ENCODE results near the gene TENM4. TPM values are rescaled to one million over a fixed set of nuclear protein-coding genes. Genes with fewer than 3 reads are reported as not detected.

Gene TENM4
- total and polyA plus RNA-seq, 4 experiments from 2014 or later = 0.25 to 0.28 TPM; not detected in 2

GRCh38 chr11:78741741-78742140 lies 699.1 kb downstream of the TENM4 start:
- no peak overlapping the region for H3K4me3 Mint-ChIP-seq
- no peak overlapping the region for H3K4me3 ChIP-seq (ENCODE audit: low read length in 2 of 2)
- intact Hi-C loops (cut with micrococcal nuclease) = no loop called here
- ChIA-PET POLR2A (ENCODE audit: partially characterized antibody) (no interaction called here), CTCF (ENCODE audit: partially characterized antibody) (no interaction called here)
- no peak overlapping the region for H3K27ac ChIP-seq (ENCODE audit: low read depth, low read length)
- H3K4me1 ChIP-seq (ENCODE audit: insufficient read depth, low read length) = no peaks in the 10 kb centered on the region
- no peaks in the 10 kb centered on the region for H3K4me1 Mint-ChIP-seq
- H3K9me3 ChIP-seq (ENCODE audit: control insufficient read depth in 1 of 2, low read length in 2 of 2) = no peaks in the 10 kb centered on the region
- no peak overlapping the region for H3K27ac Mint-ChIP-seq
- no peaks in the 10 kb centered on the region for H3K36me3 ChIP-seq (ENCODE audit: insufficient read depth, low read length)
- H3K36me3 Mint-ChIP-seq = no peaks in the 10 kb centered on the region
- peaks cover 0 to 4% (median 0%) of the 10 kb centered on the region in 8 donors for H3K9me3 Mint-ChIP-seq
- no peak for DNase-seq
- H3K27me3 Mint-ChIP-seq = peaks cover 5 to 8% of the 10 kb centered on the region in 2 donors
- H3K27me3 ChIP-seq (ENCODE audit: insufficient read depth, low read length) = no peaks in the 10 kb centered on the region

GRCh38 chr11:78740199-78741071 lies 700.4 kb downstream of the TENM4 start:
- DNase-seq = no peak
- no peaks in the 10 kb centered on the region for H3K4me1 Mint-ChIP-seq
- no peak overlapping the region for H3K4me3 ChIP-seq (ENCODE audit: low read length in 2 of 2)
- H3K27me3 ChIP-seq (ENCODE audit: insufficient read depth, low read length) = no peaks in the 10 kb centered on the region
- H3K9me3 Mint-ChIP-seq = peaks cover 0 to 4% (median 0%) of the 10 kb centered on the region in 8 donors
- ChIA-PET CTCF (ENCODE audit: partially characterized antibody) (no interaction called here), POLR2A (ENCODE audit: partially characterized antibody) (no interaction called here)
- no peaks in the 10 kb centered on the region for H3K4me1 ChIP-seq (ENCODE audit: insufficient read depth, low read length)
- intact Hi-C loops (cut with micrococcal nuclease) = no loop called here
- no peaks in the 10 kb centered on the region for H3K36me3 Mint-ChIP-seq
- H3K27me3 Mint-ChIP-seq = peaks cover 5 to 12% of the 10 kb centered on the region in 2 donors
- no peaks in the 10 kb centered on the region for H3K9me3 ChIP-seq (ENCODE audit: control insufficient read depth in 1 of 2, low read length in 2 of 2)
- H3K4me3 Mint-ChIP-seq = no peak overlapping the region
- H3K27ac ChIP-seq (ENCODE audit: low read depth, low read length) = no peak overlapping the region
- H3K36me3 ChIP-seq (ENCODE audit: insufficient read depth, low read length) = no peaks in the 10 kb centered on the region
- no peak overlapping the region for H3K27ac Mint-ChIP-seq

DNA sequence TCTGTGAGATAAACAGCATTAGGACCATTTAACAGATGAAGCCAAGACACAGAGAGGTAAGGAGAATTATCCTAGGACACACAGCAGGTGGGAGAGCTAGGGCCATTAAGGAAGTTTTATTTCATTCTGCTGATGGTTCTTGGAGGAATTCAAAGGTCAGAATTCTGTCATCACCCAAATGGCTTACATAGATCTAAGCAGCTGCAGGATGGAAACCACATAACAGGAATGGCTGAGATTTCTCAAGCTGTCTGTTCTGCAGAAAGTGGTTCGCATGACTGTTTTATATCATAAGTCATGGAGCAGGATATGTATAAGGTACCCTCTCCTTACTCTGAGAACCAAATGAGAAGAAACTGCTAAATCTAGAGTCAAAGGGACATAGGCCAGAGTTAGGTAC lies 702.9 kb downstream of the TENM4 start:
- H3K4me3 Mint-ChIP-seq = no peak overlapping the region
- no peak for DNase-seq
- H3K36me3 Mint-ChIP-seq = no peaks in the 10 kb centered on the region
- CTCF ChIA-PET (ENCODE audit: partially characterized antibody) = no interaction called here
- H3K4me1 Mint-ChIP-seq = no peaks in the 10 kb centered on the region
- Histone ChIP-seq H3K27me3 (ENCODE audit: insufficient read depth, low read length) (no peaks in the 10 kb centered on the region), H3K4me1 (ENCODE audit: insufficient read depth, low read length) (no peaks in the 10 kb centered on the region), H3K36me3 (ENCODE audit: insufficient read depth, low read length) (no peaks in the 10 kb centered on the region), H3K27ac (ENCODE audit: low read depth, low read length) (no peak overlapping the region), H3K4me3 (ENCODE audit: low read length in 2 of 2) (no peak overlapping the region), H3K9me3 (ENCODE audit: control insufficient read depth in 1 of 2, low read length in 2 of 2) (no peaks in the 10 kb centered on the region)
- no peak overlapping the region for H3K27ac Mint-ChIP-seq
- H3K27me3 Mint-ChIP-seq = peaks cover 3 to 6% of the 10 kb centered on the region in 2 donors
- H3K9me3 Mint-ChIP-seq = peaks cover 0 to 4% (median 0%) of the 10 kb centered on the region in 8 donors
- POLR2A ChIA-PET (ENCODE audit: partially characterized antibody) = no interaction called here
- intact Hi-C loops (cut with micrococcal nuclease) = no loop called here

GRCh38 chr11:78737301-78737700 lies 703.5 kb downstream of the TENM4 start:
- H3K36me3 ChIP-seq (ENCODE audit: insufficient read depth, low read length) = no peaks in the 10 kb centered on the region
- Mint-ChIP-seq H3K27ac (no peak overlapping the region), H3K27me3 (peaks cover 3 to 6% of the 10 kb centered on the region in 2 donors), H3K9me3 (peaks cover 0 to 4% (median 0%) of the 10 kb centered on the region in 8 donors), H3K36me3 (no peaks in the 10 kb centered on the region), H3K4me3 (no peak overlapping the region), H3K4me1 (no peaks in the 10 kb centered on the region)
- no peaks in the 10 kb centered on the region for H3K27me3 ChIP-seq (ENCODE audit: insufficient read depth, low read length)
- H3K4me1 ChIP-seq (ENCODE audit: insufficient read depth, low read length) = no peaks in the 10 kb centered on the region
- H3K9me3 ChIP-seq (ENCODE audit: control insufficient read depth in 1 of 2, low read length in 2 of 2) = no peaks in the 10 kb centered on the region
- H3K27ac ChIP-seq (ENCODE audit: low read depth, low read length) = no peak overlapping the region
- no peak for DNase-seq
- intact Hi-C loops (cut with micrococcal nuclease) = no loop called here
- POLR2A ChIA-PET (ENCODE audit: partially characterized antibody) = no interaction called here
- H3K4me3 ChIP-seq (ENCODE audit: low read length in 2 of 2) = no peak overlapping the region
- CTCF ChIA-PET (ENCODE audit: partially characterized antibody) = no interaction called here

DNA sequence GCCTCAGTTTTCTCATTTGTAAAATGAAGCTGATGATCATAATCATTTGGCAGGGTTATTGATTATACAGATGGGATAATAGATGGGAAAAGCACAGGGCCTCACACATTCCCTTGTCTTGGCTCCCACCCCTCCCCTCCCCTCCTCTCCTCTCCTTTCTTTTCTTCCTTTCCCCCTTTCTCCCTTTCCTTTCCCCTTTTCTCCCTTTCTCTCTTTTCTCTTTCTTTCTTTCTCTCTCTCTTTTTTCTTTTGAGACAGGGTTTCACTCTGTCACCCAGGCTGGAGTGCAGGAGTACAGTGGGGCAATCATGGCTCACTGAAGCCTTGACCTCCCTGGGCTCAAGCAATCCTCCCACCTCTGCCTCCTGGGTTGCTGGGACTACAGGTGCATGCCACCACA lies 705.1 kb downstream of the TENM4 start:
- Histone ChIP-seq H3K27ac (ENCODE audit: low read depth, low read length) (no peak overlapping the region), H3K4me1 (ENCODE audit: insufficient read depth, low read length) (no peaks in the 10 kb centered on the region), H3K27me3 (ENCODE audit: insufficient read depth, low read length) (no peaks in the 10 kb centered on the region), H3K9me3 (ENCODE audit: control insufficient read depth in 1 of 2, low read length in 2 of 2) (no peaks in the 10 kb centered on the region), H3K36me3 (ENCODE audit: insufficient read depth, low read length) (no peaks in the 10 kb centered on the region), H3K4me3 (ENCODE audit: low read length in 2 of 2) (no peak overlapping the region)
- Mint-ChIP-seq H3K36me3 (no peaks in the 10 kb centered on the region), H3K4me3 (no peak overlapping the region), H3K27me3 (peaks cover 5 to 6% of the 10 kb centered on the region in 2 donors), H3K27ac (no peak overlapping the region), H3K4me1 (no peaks in the 10 kb centered on the region), H3K9me3 (peaks cover 0 to 4% (median 0%) of the 10 kb centered on the region in 8 donors)
- ChIA-PET POLR2A (ENCODE audit: partially characterized antibody) (no interaction called here), CTCF (ENCODE audit: partially characterized antibody) (no interaction called here)
- intact Hi-C loops (cut with micrococcal nuclease) = no loop called here
- no peak for DNase-seq

DNA sequence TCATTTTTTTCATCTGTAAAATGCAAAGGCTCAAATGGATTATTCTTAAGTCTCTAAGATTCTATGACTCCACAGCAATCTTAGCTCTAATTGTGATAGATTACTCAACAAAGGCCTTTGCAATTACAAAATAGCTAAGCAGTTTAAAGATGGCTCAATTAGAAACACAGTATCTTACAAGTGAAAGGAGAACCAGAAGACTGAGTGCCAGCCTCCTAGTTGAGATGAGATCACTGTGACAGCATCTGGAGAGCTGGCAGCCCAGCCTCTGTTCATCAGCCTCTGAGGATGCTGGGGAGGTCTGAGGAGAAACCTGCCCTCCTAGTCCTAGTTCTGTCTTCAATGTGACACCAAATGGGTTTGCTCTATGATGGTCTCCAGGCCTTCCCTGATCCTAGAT lies 707.8 kb downstream of the TENM4 start:
- H3K4me3 Mint-ChIP-seq = no peak overlapping the region
- intact Hi-C loops (cut with micrococcal nuclease) = no loop called here
- CTCF ChIA-PET (ENCODE audit: partially characterized antibody) = no interaction called here
- Histone ChIP-seq H3K36me3 (ENCODE audit: insufficient read depth, low read length) (no peaks in the 10 kb centered on the region), H3K27ac (ENCODE audit: low read depth, low read length) (no peak overlapping the region), H3K4me1 (ENCODE audit: insufficient read depth, low read length) (no peaks in the 10 kb centered on the region), H3K4me3 (ENCODE audit: low read length in 2 of 2) (no peak overlapping the region), H3K27me3 (ENCODE audit: insufficient read depth, low read length) (no peaks in the 10 kb centered on the region), H3K9me3 (ENCODE audit: control insufficient read depth in 1 of 2, low read length in 2 of 2) (no peaks in the 10 kb centered on the region)
- no peak overlapping the region for H3K27ac Mint-ChIP-seq
- no peaks in the 10 kb centered on the region for H3K9me3 Mint-ChIP-seq
- peaks cover 0 to 1% (median 0%) of the 10 kb centered on the region in 4 donors for H3K4me1 Mint-ChIP-seq
- DNase-seq = no peak
- H3K36me3 Mint-ChIP-seq = no peaks in the 10 kb centered on the region
- H3K27me3 Mint-ChIP-seq = peaks cover 5 to 11% of the 10 kb centered on the region in 2 donors
- POLR2A ChIA-PET (ENCODE audit: partially characterized antibody) = no interaction called here

DNA sequence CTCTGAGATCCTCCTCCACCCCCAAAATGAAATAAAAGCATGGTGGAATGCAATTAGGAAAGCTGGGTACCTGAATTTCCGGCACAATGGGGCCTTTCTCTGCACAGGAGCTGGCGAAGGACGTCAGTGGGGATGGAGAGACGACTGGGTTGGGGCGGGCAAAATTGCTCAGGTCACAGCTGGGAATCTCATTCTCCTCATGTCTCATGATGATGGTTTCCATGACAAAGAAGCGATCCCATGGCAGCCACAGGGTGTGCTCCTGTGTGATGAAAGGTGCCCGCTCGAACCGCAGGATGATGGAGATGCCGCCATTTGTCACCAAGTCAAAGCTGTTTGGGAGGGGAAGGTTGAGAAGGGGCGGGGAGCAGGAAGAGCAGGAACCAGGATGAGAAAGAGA lies 708.6 kb downstream of the TENM4 start:
- Histone ChIP-seq H3K36me3 (ENCODE audit: insufficient read depth, low read length) (no peaks in the 10 kb centered on the region), H3K27me3 (ENCODE audit: insufficient read depth, low read length) (no peaks in the 10 kb centered on the region), H3K4me3 (ENCODE audit: low read length in 2 of 2) (no peak overlapping the region), H3K27ac (ENCODE audit: low read depth, low read length) (no peak overlapping the region), H3K9me3 (ENCODE audit: control insufficient read depth in 1 of 2, low read length in 2 of 2) (no peaks in the 10 kb centered on the region), H3K4me1 (ENCODE audit: insufficient read depth, low read length) (no peaks in the 10 kb centered on the region)
- ChIA-PET CTCF (ENCODE audit: partially characterized antibody) (no interaction called here), POLR2A (ENCODE audit: partially characterized antibody) (no interaction called here)
- Mint-ChIP-seq H3K36me3 (no peaks in the 10 kb centered on the region), H3K4me3 (no peak overlapping the region), H3K4me1 (peaks cover 0 to 1% (median 0%) of the 10 kb centered on the region in 4 donors), H3K27me3 (peaks cover 5 to 11% of the 10 kb centered on the region in 2 donors), H3K9me3 (no peaks in the 10 kb centered on the region), H3K27ac (no peak overlapping the region)
- no peak for DNase-seq
- intact Hi-C loops (cut with micrococcal nuclease) = no loop called here

All from CD4-positive, alpha-beta memory T cell (primary cell).